Ramos (cell line): ENCODE data around the gene PPFIBP1.

Experiments
- in situ Hi-C: fragments of 300-500 bp; cut with MboI; formaldehyde crosslinking; loops from one replicate; pipeline ENCODE4 v1.14.3; 2022; ENCODE audit warnings: low sequenced_read_pairs; ENCODE audit not compliant: unreplicated experiment

PPFIBP1 gene

GRCh38 chr12:27523642-27524493, at the start of gene PPFIBP1:
PPFIBP1 (plus strand) TSS chr12:27524206; CDS start chr12:27633397, 109,191 bp downstream.
- in situ Hi-C loops, result no loop called here

- in situ Hi-C loops, result no loop called here
Observed at GRCh38 chr12:27474344-27474743, 49.7 kb upstream of the PPFIBP1 start.

GRCh38 chr12:27477049-27477448, 47.0 kb upstream of the PPFIBP1 start:
- in situ Hi-C loops, result no loop called here

- in situ Hi-C loops, result no loop called here
Observed at GRCh38 chr12:27478949-27479348, 45.1 kb upstream of the PPFIBP1 start.

GRCh38 chr12:27480016-27480415, 44.0 kb upstream of the PPFIBP1 start:
- in situ Hi-C loops, result no loop called here

GRCh38 chr12:27486961-27487360, 37.0 kb upstream of the PPFIBP1 start:
- in situ Hi-C loops, result no loop called here

GRCh38 chr12:27488479-27488878, 35.5 kb upstream of the PPFIBP1 start:
- in situ Hi-C loops, result no loop called here

GRCh38 chr12:27491226-27491625, 32.8 kb upstream of the PPFIBP1 start:
- in situ Hi-C loops, result no loop called here

GRCh38 chr12:27493260-27493940, 30.6 kb upstream of the PPFIBP1 start:
- in situ Hi-C loops, result no loop called here

GRCh38 chr12:27497446-27497845, 26.6 kb upstream of the PPFIBP1 start:
- in situ Hi-C loops, result no loop called here

- in situ Hi-C loops, result no loop called here
Observed at GRCh38 chr12:27498149-27498548, 25.9 kb upstream of the PPFIBP1 start.

GRCh38 chr12:27498761-27499160, 25.2 kb upstream of the PPFIBP1 start:
- in situ Hi-C loops, result no loop called here

GRCh38 chr12:27499377-27499776, 24.6 kb upstream of the PPFIBP1 start:
- in situ Hi-C loops, result no loop called here

GRCh38 chr12:27500546-27500945, 23.5 kb upstream of the PPFIBP1 start:
- in situ Hi-C loops, result no loop called here

- in situ Hi-C loops, result no loop called here
Observed at GRCh38 chr12:27502021-27502435, 22.0 kb upstream of the PPFIBP1 start.

- in situ Hi-C loops, result no loop called here
Observed at GRCh38 chr12:27504507-27504906, 19.5 kb upstream of the PPFIBP1 start.

- in situ Hi-C loops, result no loop called here
Observed at GRCh38 chr12:27505109-27505508, 18.9 kb upstream of the PPFIBP1 start.

GRCh38 chr12:27505761-27506160, 18.2 kb upstream of the PPFIBP1 start:
- in situ Hi-C loops, result no loop called here

- in situ Hi-C loops, result no loop called here
Observed at GRCh38 chr12:27506645-27507189, 17.3 kb upstream of the PPFIBP1 start.

- in situ Hi-C loops, result no loop called here
Observed at GRCh38 chr12:27508736-27509431, 15.1 kb upstream of the PPFIBP1 start.
